ENCODE results near the gene TSPAN17. TPM values are rescaled to one million over a fixed set of nuclear protein-coding genes. Genes with fewer than 3 reads are reported as not detected.

Gene TSPAN17
- total RNA-seq, 1 experiment from 2014 or later, result 67.7 TPM

DNA sequence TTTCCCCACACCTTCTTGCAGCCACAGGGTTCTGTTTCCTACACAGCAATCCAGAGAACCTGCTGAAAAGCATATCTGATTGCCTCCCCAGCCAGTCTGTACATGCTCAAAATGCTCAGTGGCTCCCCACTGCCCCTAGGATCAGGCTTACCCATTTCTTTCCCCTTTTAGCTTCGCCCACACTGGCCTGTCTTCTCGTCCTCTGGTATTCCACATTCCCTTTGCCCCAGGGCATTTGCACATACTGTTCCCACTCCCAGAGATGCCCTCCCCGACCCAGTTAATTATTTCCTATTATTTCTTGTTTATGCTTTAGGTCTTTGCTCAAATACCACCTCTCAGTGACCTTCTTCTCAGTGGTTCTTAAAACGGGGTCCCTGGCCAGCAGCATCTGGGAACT, 6.7 kb upstream of the TSPAN17 start:
- DNase-seq (ENCODE audit: low spot score), result no peak

DNA sequence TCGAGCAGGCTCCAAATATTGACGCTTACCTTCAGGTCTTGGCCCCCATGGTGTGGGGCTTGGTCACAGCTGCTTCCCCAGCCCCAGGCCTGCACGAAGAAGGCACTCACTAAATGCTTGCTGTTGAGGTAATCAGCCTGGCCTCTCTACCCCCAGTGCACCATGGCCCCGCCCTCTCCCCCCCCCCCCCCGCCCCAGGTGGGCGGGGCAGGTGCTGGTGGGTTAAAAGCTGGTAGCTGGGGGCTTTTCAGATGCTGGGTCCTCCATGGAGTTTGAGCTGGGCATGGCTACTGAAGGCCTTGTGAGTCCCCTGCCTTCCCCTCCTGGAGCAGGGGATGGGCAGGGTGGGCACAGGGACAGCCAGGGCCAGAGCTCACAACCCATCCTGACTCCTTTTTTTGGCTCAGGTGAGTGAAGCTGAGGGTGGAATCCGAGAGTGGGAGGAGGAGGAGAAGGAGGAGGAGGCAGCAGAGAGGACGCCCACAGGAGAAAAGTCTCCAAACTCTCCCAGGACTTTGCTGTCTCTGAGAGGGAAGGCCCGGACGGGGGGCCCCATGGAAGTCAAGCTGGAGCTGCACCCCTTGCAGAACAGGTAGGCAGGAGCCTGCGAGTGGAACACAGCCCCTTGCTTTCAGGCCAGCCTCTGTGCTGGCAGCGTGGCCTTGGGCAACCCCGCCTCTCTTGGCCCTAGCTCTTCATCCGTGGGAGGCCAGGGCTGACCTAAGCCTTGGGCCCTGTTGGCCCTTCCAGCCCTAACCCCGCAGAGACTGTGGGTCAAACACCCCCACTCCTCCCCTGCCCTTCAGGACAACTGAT, 4.4 kb upstream of the TSPAN17 start:
- no peak for DNase-seq (ENCODE audit: low spot score)

DNA sequence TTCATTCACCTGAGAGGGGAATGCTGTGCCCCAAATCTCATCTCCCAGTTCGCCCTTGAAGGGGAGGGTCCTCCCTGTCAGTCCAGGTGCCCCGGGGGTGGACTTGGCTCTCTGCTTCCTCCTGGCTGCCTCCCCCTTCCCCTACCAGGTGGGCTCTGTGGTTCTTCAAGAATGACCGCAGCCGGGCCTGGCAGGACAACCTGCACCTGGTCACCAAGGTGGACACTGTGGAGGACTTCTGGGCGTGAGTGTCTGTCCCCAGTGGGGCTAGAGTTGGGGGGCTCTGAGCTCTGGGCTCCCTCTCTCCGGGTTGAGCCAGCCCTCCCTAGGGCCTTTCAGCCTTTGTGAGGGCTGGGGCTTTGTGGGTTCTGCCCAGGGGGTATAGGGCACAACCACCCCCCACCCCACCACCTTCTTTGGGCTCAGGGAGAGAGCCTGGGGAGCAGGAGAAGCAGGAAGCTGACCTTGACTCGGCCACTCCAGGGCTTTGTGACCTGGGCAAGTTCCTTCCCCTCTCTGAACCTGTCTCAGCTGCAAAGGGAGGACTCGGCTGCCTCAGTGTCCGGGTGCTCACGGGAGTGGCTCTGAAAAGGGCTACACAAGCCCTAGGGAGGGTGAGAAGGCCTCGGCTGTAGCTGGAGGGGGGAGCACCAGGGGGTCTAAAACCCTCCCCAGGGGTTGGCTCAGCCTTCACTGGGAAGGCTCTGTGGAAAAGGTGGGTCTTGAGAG, 3.6 kb upstream of the TSPAN17 start:
- no peak for DNase-seq (ENCODE audit: low spot score)

- DNase-seq (ENCODE audit: low spot score), result no peak
Observed at GRCh38 chr5:176644294-176644693, 3.0 kb upstream of the TSPAN17 start.

DNA sequence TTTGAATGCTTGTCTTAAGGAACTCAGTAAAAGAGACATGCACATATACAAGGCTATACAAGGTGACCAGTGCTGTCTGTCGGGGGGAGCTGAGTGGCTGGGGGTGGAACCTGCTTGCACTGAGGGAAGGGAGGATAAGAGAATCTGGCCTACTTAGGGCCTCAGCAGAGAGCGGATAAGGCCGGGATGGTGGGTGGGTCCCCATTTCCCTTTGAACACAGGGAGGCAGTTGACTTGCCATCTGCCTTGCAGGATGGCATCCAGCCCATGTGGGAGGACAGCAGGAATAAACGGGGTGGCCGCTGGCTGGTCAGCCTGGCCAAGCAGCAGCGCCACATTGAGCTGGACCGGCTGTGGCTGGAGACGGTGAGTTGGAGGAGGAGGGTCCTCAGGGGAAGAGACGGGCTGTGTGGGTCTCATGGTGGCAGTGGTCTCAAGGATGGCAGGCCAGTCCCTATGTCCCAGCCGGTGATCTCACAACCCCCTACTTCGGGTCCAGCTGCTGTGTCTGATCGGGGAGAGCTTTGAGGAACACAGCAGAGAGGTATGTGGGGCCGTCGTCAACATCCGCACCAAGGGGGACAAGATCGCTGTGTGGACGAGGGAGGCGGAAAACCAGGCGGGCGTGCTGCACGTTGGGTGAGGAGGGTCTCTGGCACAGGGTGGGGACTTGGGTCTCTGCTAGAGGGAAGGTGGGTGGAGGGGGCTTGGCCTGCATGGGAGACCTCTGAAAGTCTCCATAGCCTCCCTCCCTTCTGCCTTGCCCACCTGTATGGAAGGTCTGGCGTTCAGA, 2.2 kb upstream of the TSPAN17 start:
- DNase-seq (ENCODE audit: low spot score), result no peak

GRCh38 chr5:176646049-176646706, 1.1 kb upstream of the TSPAN17 start:
- no peak for DNase-seq (ENCODE audit: low spot score)

- DNase-seq (ENCODE audit: low spot score), result no peak
Observed at GRCh38 chr5:176646707-176647029, 616 bp upstream of the TSPAN17 start.

GRCh38 chr5:176647843-176648473, 674 bp downstream of the TSPAN17 start:
- peak; percentile 38 for DNase-seq (ENCODE audit: low spot score)

GRCh38 chr5:176648474-176649194, 1.4 kb downstream of the TSPAN17 start:
- DNase-seq (ENCODE audit: low spot score), result no peak

DNA sequence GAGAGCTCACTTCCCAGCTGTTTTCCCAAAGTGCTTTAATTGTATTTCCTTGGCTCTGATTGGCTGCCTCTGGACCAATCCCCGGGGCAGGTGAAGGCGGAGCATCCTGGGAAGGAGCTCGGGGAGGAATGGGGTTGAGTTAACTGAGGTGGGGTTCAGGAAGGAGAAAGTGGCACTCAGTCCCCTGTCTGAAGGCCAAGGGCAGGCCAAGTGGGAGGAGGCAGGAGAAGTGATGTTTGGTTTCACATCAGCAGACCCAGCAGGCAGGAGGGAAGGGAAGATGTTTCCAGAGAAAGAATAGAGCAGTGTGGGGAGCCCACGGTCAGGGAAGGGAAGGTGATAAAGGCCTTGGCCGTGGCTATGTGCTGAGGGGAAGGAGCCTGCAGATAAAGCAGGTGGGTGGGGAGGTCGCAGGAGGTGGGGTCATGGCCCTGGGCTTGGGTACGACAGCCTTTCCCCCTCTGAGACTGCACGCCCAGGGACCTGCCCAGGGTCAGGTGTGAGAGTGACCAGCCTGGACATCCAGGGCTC, 3.1 kb downstream of the TSPAN17 start:
- DNase-seq (ENCODE audit: low spot score), result no peak

GRCh38 chr5:176651472-176651980, 4.2 kb downstream of the TSPAN17 start:
- DNase-seq (ENCODE audit: low spot score), result no peak

DNA sequence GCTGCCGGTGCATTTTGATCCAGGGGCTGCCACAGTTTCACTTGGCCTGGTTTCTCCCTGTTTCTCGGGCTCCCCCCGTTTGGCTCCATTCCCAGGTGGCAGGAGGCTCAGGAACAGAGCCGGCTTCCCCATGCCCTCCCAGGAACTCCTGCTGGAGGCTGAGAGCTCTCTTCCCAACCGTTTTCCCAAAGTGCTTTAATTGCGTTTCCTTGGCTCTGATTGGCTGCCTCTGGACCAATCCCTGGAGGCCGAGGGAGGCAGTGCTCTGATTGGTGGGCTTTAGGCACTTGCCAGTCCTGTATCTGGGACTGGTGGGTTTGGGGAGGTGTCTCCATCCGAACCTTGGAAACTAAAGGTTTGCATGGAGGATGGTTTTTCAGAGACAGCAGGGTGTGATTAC, 4.9 kb downstream of the TSPAN17 start:
- DNase-seq (ENCODE audit: low spot score), result no peak

DNA sequence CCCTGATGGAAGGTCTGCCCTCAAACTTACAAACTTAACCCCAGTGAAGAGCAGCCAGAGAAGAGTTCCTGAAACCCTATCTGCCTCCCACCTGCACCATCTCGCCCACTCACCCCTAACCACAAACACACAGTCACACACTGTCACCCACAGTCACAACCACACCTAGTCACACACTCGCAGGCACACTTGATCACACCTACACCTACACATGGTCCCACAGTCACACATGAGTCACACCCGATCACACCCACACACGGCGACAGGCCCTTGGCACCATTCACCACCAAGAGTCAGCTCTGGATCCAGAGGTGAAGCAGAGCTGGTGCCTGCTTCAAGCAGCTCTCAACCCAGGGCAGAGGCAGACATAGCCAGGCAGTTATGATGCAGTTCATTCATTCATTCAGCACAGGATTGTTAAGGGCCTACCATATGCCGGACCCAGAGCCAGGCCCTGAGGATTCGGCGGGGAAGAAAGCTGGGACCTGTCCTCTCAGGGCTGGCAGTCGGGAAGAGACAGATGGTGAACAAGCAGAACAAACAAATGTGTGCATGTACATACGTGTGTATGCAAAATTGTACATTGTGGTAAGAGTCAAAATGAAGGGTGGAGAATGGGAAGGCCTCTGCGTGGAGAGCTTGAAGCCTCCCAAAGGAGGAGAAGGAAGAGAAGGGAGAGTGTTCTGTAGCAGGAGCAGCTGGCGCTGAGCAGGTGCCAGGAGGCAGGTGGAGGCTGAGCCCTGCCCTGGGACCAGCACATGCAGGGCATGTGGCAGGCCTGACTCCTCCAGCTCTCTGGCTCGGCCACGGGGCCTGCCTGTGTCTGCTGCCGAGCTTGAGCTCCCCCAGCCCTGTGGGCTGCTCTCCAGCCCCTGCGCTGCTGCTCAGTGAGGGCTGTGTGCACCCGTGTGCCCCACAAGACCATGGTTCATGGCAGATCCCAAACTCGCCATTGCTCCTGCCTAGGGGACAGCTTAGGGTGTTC, 6.4 kb downstream of the TSPAN17 start:
- no peak for DNase-seq (ENCODE audit: low spot score)

DNA sequence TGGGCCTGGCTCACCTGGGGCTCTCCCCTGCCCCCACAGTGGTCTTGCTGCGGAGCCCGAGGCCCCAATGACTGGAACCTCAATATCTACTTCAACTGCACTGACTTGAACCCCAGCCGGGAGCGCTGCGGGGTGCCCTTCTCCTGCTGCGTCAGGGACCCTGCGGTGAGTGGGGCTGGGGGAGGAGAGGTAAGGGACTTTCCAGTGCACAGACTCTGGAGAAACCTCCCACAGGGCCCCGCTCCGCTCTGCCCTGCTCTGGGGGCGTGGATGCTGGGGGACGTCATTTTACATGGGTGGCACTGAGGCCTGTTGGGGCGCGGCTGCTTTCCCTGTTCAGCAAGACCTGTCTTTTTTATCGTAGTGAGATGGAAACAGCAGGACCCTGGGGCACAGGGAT, 7.6 kb downstream of the TSPAN17 start:
- no peak for DNase-seq (ENCODE audit: low spot score)

DNA sequence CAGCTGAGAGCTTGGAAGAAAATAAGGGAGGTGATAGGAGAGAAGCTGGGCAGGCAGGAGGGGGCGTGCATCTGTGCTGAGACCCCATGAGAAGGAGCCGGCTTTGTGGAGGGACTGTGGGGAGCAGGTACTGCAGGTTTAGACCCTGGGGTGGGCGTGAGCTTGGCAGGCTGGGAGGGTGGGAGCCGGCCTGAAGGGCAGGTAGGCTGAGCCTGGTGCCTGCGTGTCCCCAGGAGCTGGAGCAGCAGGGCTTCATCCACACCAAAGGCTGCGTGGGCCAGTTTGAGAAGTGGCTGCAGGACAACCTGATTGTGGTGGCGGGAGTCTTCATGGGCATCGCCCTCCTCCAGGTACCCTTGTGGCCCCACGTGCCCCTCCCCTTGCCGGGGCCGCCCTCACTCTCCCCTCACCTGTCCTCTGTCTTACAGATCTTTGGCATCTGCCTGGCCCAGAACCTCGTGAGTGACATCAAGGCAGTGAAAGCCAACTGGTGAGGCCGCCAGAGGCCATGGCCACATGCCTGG, 9.2 kb downstream of the TSPAN17 start:
- no peak for DNase-seq (ENCODE audit: low spot score)

DNA sequence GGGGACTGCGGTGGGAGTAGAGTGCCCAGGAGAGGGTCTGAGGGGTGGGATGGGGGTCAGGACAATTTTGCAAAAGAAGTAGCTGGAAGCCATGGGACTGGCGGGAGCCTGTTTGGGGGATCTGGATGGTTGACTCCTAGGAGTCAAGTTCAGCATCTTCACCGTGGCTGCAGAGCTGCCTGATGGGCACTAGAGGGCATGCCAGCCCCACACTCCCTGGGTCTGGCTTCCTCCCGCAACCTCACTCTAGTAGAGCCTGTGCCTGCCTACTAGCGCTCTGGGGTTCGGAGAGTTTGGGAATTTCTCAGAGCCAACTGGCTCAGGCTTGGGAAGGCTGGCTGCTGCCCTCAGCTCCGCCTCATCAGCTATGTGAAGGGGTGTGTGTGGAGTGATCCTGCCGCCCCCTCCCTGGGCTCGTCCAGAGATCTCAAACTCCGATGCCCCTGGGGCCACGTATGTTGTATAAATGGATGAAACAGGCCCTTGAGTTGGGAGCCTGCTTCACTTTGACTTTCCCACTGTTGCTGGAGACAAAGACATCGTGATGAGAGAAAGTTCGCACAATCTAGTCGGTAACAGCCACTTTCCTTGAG, 10.8 kb downstream of the TSPAN17 start:
- DNase-seq (ENCODE audit: low spot score), result peak; percentile 77

DNA sequence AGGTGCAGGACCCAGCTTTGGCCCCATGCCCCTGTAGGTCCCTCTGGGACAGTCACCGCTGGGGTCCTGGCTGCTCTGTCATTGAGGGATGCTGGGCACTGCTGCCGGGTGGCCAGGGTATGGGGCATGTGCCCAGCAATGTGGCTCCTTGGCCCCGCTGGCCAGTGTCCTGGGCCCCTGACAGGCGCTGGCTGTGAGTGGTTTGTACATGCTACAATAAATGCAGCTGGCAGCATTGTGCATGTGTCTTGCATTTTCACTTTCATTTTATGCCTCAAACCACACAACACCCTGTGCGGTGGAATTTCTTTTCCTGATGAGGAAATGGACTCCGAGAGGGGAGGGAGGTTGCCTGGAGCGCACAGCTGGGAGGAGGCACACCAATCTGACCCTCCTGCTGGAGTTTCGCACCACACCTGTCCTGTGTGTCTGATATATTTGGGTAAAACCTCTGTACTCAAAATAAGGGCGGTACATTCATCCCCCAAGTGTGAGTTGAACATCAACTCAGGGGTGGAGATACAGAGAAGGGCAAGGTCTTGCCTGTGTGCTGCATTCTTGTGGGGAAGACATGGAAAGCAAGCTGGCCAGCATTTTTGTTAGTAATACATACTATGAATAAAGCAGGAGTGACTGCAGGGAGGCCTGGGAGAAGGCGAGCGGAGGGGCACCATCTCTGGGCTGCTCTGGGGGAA, 11.7 kb downstream of the TSPAN17 start:
- DNase-seq (ENCODE audit: low spot score), result peak; percentile 49

DNA sequence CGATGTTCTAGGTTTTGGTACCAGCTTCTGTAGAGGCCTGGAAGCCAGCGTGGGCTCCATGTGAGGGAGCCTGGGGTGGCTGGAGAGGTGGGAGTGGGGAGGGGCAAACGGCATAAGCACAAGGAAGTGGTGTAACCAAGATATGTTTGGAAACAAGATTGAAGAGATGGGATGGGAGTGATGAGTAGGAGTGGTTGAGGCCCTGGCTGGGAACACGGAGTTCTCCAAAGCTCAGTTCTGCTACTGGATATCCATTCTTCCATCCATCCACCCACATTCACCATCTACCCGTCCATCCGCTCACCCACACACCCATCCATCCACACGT, 12.2 kb downstream of the TSPAN17 start:
- DNase-seq (ENCODE audit: low spot score), result no peak
